IMR-90 (cell line): ENCODE data around the gene SRP54. TPM values are rescaled to one million over a fixed set of nuclear protein-coding genes. Genes with fewer than 3 reads are reported as not detected.
"Not testable (repeated sequence)": the region's sequence is repeated elsewhere in the genome, so short reads cannot be mapped to it uniquely, and the experiment has no call there.

ENCODE experiments used
- ATAC-seq: fragments of 200-7000 bp; cut with Tn5 transposase; 2 replicates; pipeline ENCODE4 v1.9.1; 2020; ENCODE audit warnings: low read depth, mild to moderate bottlenecking, moderate library complexity
- BruUV-seq: library from RNA; stranded (reverse); fragments of 400-500 nt; replicated peaks from 2 replicates; lab custom pipeline; 2021; lab: Mats Ljungman, UMichigan
- CTCF ChIA-PET: fragments of 300-600 bp; formaldehyde crosslinking; extraction: SDS; loops from one replicate; lab custom pipeline; 2021; ENCODE audit warnings: antibody characterized with exemption; lab: Yijun Ruan, JAX
- POLR2A ChIA-PET: fragments of 300-600 bp; sonication (Branson Sonifier 250); formaldehyde crosslinking; loops from one replicate; lab custom pipeline; 2022; ENCODE audit warnings: antibody characterized with exemption; ENCODE audit not compliant: unreplicated experiment; lab: Charles Lee
- DNase-seq: peaks from one replicate; pipeline ENCODE4 v3.0.0; 2013
- H2AFZ ChIP-seq: replicated peaks from 2 replicates; pipeline ENCODE3; 2013; ENCODE audit warnings: low read length, mild to moderate bottlenecking; ENCODE audit not compliant: poor library complexity
- H2AK5ac ChIP-seq: 2 replicates; pipeline ENCODE4 v1.6.1; 2013; ENCODE audit warnings: low read depth, low read length, inconsistent platforms
- H2AK9ac ChIP-seq: replicated peaks from 2 replicates; pipeline ENCODE3; 2013; ENCODE audit warnings: mild to moderate bottlenecking, low read depth, low read length, moderate library complexity; ENCODE audit not compliant: poor library complexity
- H2BK120ac ChIP-seq: 2 replicates; pipeline ENCODE4 v1.6.1; 2013; ENCODE audit warnings: low read depth, low read length, inconsistent platforms
- H2BK15ac ChIP-seq: 3 replicates; pipeline ENCODE4 v1.6.1; 2013; ENCODE audit warnings: low read depth, low read length, inconsistent platforms
- H2BK20ac ChIP-seq: 2 replicates; pipeline ENCODE4 v1.6.1; 2013; ENCODE audit warnings: low read depth, mild to moderate bottlenecking, inconsistent platforms, low read length, moderate library complexity
- H2BK5ac ChIP-seq: 2 replicates; pipeline ENCODE4 v1.6.1; 2013; ENCODE audit warnings: mild to moderate bottlenecking, low read depth, low read length, inconsistent platforms; ENCODE audit not compliant: poor library complexity, severe bottlenecking
- H3K14ac ChIP-seq: replicated peaks from 2 replicates; pipeline ENCODE4 v1.6.1; 2013; ENCODE audit warnings: low read depth, low read length, inconsistent platforms
- H3K18ac ChIP-seq: 2 replicates; pipeline ENCODE4 v1.6.1; 2013; ENCODE audit warnings: low read depth, low read length, control low read depth
- H3K23ac ChIP-seq: 2 replicates; pipeline ENCODE4 v1.6.1; 2013; ENCODE audit warnings: low read depth, low read length, inconsistent platforms
- H3K27ac ChIP-seq: 2 replicates; pipeline ENCODE4 v1.5.1; 2013; ENCODE audit warnings: mild to moderate bottlenecking, control low read depth, low read length; ENCODE audit not compliant: insufficient read depth
- H3K27me3 ChIP-seq: 2 replicates; pipeline ENCODE4 v1.6.1; 2013; ENCODE audit warnings: low read length; ENCODE audit not compliant: control insufficient read depth, insufficient read depth
- H3K36me3 ChIP-seq: 2 replicates; pipeline ENCODE4 v1.6.1; 2013; ENCODE audit warnings: low read length, mixed read lengths; ENCODE audit not compliant: control insufficient read depth, insufficient read depth
- H3K4ac ChIP-seq: 2 replicates; pipeline ENCODE4 v1.6.1; 2013; ENCODE audit warnings: low read depth, low read length, inconsistent platforms
- H3K4me1 ChIP-seq: 2 replicates; pipeline ENCODE4 v1.6.1; 2013; ENCODE audit warnings: low read length, mixed read lengths; ENCODE audit not compliant: control insufficient read depth, insufficient read depth
- H3K4me2 ChIP-seq: 2 replicates; pipeline ENCODE4 v1.6.1; 2013; ENCODE audit warnings: low read depth, mild to moderate bottlenecking, control low read depth, low read length, moderate library complexity
- H3K4me3 ChIP-seq: 2 replicates; pipeline ENCODE4 v1.5.1; 2013; ENCODE audit warnings: low read depth, mild to moderate bottlenecking, control low read depth, low read length, moderate library complexity; ENCODE audit not compliant: insufficient read depth
- H3K56ac ChIP-seq: 2 replicates; pipeline ENCODE4 v1.6.1; 2013; ENCODE audit warnings: low read length, inconsistent platforms; ENCODE audit not compliant: insufficient read depth; ENCODE audit errors: extremely low read depth
- H3K79me1 ChIP-seq, 2 experiments: 2 replicates each; pipeline ENCODE4 v1.6.1; 2013; ENCODE audit warnings: low read length in 2 of 2, inconsistent platforms in 1 of 2, low read depth in 1 of 2
- H3K9ac ChIP-seq: 2 replicates; pipeline ENCODE4 v1.6.1; 2013; ENCODE audit warnings: low read depth, low read length, control low read depth
- H3K9me1 ChIP-seq: 2 replicates; pipeline ENCODE4 v1.6.1; 2013; ENCODE audit warnings: low read length, inconsistent platforms; ENCODE audit not compliant: insufficient read depth
- H3K9me3 ChIP-seq: 2 replicates; pipeline ENCODE4 v1.6.1; 2013; ENCODE audit warnings: low read length; ENCODE audit not compliant: control insufficient read depth, insufficient read depth
- H4K20me1 ChIP-seq: 2 replicates; pipeline ENCODE4 v1.6.1; 2013; ENCODE audit warnings: low read length, inconsistent platforms; ENCODE audit not compliant: insufficient read depth
- H4K5ac ChIP-seq: 2 replicates; pipeline ENCODE4 v1.6.1; 2013; ENCODE audit warnings: mild to moderate bottlenecking, low read depth, low read length, control low read depth
- H4K8ac ChIP-seq, 2 experiments: 2 replicates each; pipeline ENCODE4 v1.6.1; 2013; ENCODE audit warnings: low read depth in 2 of 2, low read length in 2 of 2, control low read depth in 1 of 2, inconsistent platforms in 1 of 2
- H4K91ac ChIP-seq: 2 replicates; pipeline ENCODE4 v1.6.1; 2013; ENCODE audit warnings: low read depth, low read length, inconsistent platforms; ENCODE audit not compliant: insufficient read depth
- CEBPB ChIP-seq: IDR thresholded peaks from 2 replicates; pipeline ENCODE4 v1.6.1; 2012; ENCODE audit warnings: low read depth, low read length, improper control_type of control experiment
- RAD21 ChIP-seq: IDR thresholded peaks from 2 replicates; pipeline ENCODE4 v1.6.1; 2012; ENCODE audit warnings: low read length, improper control_type of control experiment
- RCOR1 ChIP-seq: IDR thresholded peaks from 2 replicates; pipeline ENCODE4 v1.6.1; 2012; ENCODE audit warnings: mild to moderate bottlenecking, low read length, improper control_type of control experiment; ENCODE audit not compliant: insufficient replicate concordance
- RFX5 ChIP-seq: IDR thresholded peaks from 2 replicates; pipeline ENCODE4 v1.8.0; 2012; ENCODE audit warnings: low read depth, mild to moderate bottlenecking, low read length, moderate library complexity
- WGBS, 2 experiments: methylation state at CpG; one replicate each; pipeline versions ENCODE4 v1.1.5 to v1.1.7; 2013; ENCODE audit warnings: missing lambda C conversion rate in 2 of 2; ENCODE audit not compliant: insufficient read length in 1 of 2; ENCODE audit errors: extremely low coverage in 2 of 2; 5-methylcytosine and 5-hydroxymethylcytosine counted together
- dilution Hi-C: fragments of 300-500 bp; cut with HindIII; formaldehyde crosslinking; loops from one replicate; pipeline ENCODE4 v1.14.3; 2018; ENCODE audit warnings: low sequenced_read_pairs; ENCODE audit not compliant: unreplicated experiment
- in situ Hi-C: fragments of 300-500 bp; cut with MboI; formaldehyde crosslinking; loops from 3 replicates; pipeline ENCODE4 v1.14.3; 2019; ENCODE audit warnings: low sequenced_read_pairs, inconsistent platforms, mixed read lengths
- intact Hi-C: fragments of 100-400 bp; cut with micrococcal nuclease; formaldehyde crosslinking; loops from 2 replicates; pipeline ENCODE4 v1.10.0; 2022
- polyA plus RNA-seq, 3 experiments: library from polyadenylated mRNA; depleted of rRNA; stranded (reverse); fragments of >200 nt; gene quantifications; 2 replicates each; pipeline ENCODE4 v1.2.3, GENCODE V29; 2012; ENCODE audit warnings: low replicate concordance in 1 of 3
- total RNA-seq: library from RNA; depleted of rRNA; stranded (reverse); fragments of >200 nt; gene quantifications from 2 replicates; pipeline ENCODE4 v1.2.3, GENCODE V29; 2012

The SRP54 gene
- total and polyA plus RNA-seq, 2 of the 4 experiments (the other 2 are of a cell fraction), result 56.2 to 63.3 TPM

GRCh38 chr14:34957771-34958286 is 25.0 kb upstream of the SRP54 start:
- Histone ChIP-seq H3K4me3 (no peak overlapping the region), H3K18ac (no peak overlapping the region), H3K14ac (no peak overlapping the region), H3K27ac (no peak overlapping the region), H3K23ac (no peak overlapping the region), H3K4me2 (no peak overlapping the region), H4K91ac (no peak overlapping the region), H3K9ac (no peak overlapping the region), H4K5ac (no peak overlapping the region), H3K4me1 (no peaks in the 10 kb centered on the region), H2BK15ac (no peak overlapping the region), H2AK5ac (no peak overlapping the region), H4K8ac (no peak overlapping the region), H3K4ac (no peak overlapping the region), H2AFZ (no peak overlapping the region), H3K36me3 (peaks cover 8% of the 10 kb centered on the region), H2BK120ac (no peak overlapping the region), H3K56ac (no peak overlapping the region), H3K79me1 (no peaks in the 10 kb centered on the region), H2AK9ac (no peak overlapping the region), H4K20me1 (no peaks in the 10 kb centered on the region), H3K27me3 (no peaks in the 10 kb centered on the region), H2BK20ac (no peak overlapping the region), H2BK5ac (no peak overlapping the region), H3K9me3 (no peaks in the 10 kb centered on the region), H3K9me1 (no peaks in the 10 kb centered on the region)
- no peak for DNase-seq
- BruUV-seq, result no TSS peak
- no CpG with 5 or more reads among the region's 5 CpGs for WGBS, 2 experiments
- POLR2A ChIA-PET, result no interaction called here
- TF ChIP-seq RFX5 (no peak), RAD21 (no peak), CEBPB (no peak), RCOR1 (no peak)
- CTCF ChIA-PET, result interaction anchor here (0.6 kb wide), 1 partner anchor 229 kb away, joined by 5 read pairs; no protein-coding TSS in a partner anchor
- intact Hi-C loops (no loop called here), in situ Hi-C loops (no loop called here), dilution Hi-C loops (no loop called here)
- no peak for ATAC-seq

- H4K5ac ChIP-seq, H3K4me2 ChIP-seq, H3K4me1 ChIP-seq, H2AK5ac ChIP-seq, H3K9me1 ChIP-seq, ATAC-seq, H2BK120ac ChIP-seq, H3K27ac ChIP-seq, H3K27me3 ChIP-seq, H4K91ac ChIP-seq, H2AFZ ChIP-seq, DNase-seq, H3K18ac ChIP-seq, H3K4ac ChIP-seq, H2BK5ac ChIP-seq, H3K56ac ChIP-seq, H4K20me1 ChIP-seq, H2BK15ac ChIP-seq, H3K4me3 ChIP-seq, H3K36me3 ChIP-seq, intact Hi-C loops, H3K14ac ChIP-seq, POLR2A ChIA-PET, H2BK20ac ChIP-seq, H3K79me1 ChIP-seq, H2AK9ac ChIP-seq, H3K9ac ChIP-seq, in situ Hi-C loops, dilution Hi-C loops, H4K8ac ChIP-seq, BruUV-seq, H3K9me3 ChIP-seq, H3K23ac ChIP-seq: not testable (repeated sequence)
- CTCF ChIA-PET, result interaction anchor here (0.8 kb wide), 1 partner anchor 240 kb away, joined by 4 read pairs; no protein-coding TSS in a partner anchor
- WGBS, 2 experiments, result no CpG with 5 or more reads among the region's 5 CpGs
Observed at GRCh38 chr14:34962106-34962505, 20.7 kb upstream of the SRP54 start.
